ENCODE data around the gene RHEX. TPM values are rescaled to one million over a fixed set of nuclear protein-coding genes. Genes with fewer than 3 reads are reported as not detected.

The RHEX gene
- total RNA-seq, 1 donor from 2014 or later = not detected

- intact Hi-C loops (cut with micrococcal nuclease) = loop anchor here (1.0 to 5.0 kb wide), 6 partner anchors 21 to 239 kb away; no protein-coding TSS in a partner anchor
Measured at GRCh38 chr1:206030191-206030590, 22.8 kb upstream of the RHEX start.

GRCh38 chr1:206030714-206031113 is 22.3 kb upstream of the RHEX start:
- intact Hi-C loops (cut with micrococcal nuclease) = loop anchor here (1.0 to 5.0 kb wide), 6 partner anchors 20 to 239 kb away; no protein-coding TSS in a partner anchor

- intact Hi-C loops (cut with micrococcal nuclease) = loop anchor here (5.0 kb wide), 1 partner anchor 50 kb away; no protein-coding TSS in a partner anchor
Measured at GRCh38 chr1:206032380-206033140, 20.4 kb upstream of the RHEX start.

GRCh38 chr1:206035027-206035426 is 17.9 kb upstream of the RHEX start:
- intact Hi-C loops (cut with micrococcal nuclease) = no loop called here

- intact Hi-C loops (cut with micrococcal nuclease) = no loop called here
Measured at GRCh38 chr1:206036663-206037455, 16.1 kb upstream of the RHEX start.

GRCh38 chr1:206037581-206037980 is 15.4 kb upstream of the RHEX start:
- intact Hi-C loops (cut with micrococcal nuclease) = no loop called here

- intact Hi-C loops (cut with micrococcal nuclease) = no loop called here
Measured at GRCh38 chr1:206039046-206039973, 13.7 kb upstream of the RHEX start.

- intact Hi-C loops (cut with micrococcal nuclease) = no loop called here
Measured at GRCh38 chr1:206040328-206040727, 12.6 kb upstream of the RHEX start.

GRCh38 chr1:206041640-206042039 is 11.3 kb upstream of the RHEX start:
- intact Hi-C loops (cut with micrococcal nuclease) = no loop called here

- intact Hi-C loops (cut with micrococcal nuclease) = no loop called here
Measured at GRCh38 chr1:206047271-206047670, 5.7 kb upstream of the RHEX start.

GRCh38 chr1:206048582-206048981 is 4.4 kb upstream of the RHEX start:
- intact Hi-C loops (cut with micrococcal nuclease) = no loop called here

- intact Hi-C loops (cut with micrococcal nuclease) = no loop called here
Measured at GRCh38 chr1:206049293-206049692, 3.7 kb upstream of the RHEX start.

- intact Hi-C loops (cut with micrococcal nuclease) = loop anchor here (1.0 to 10.0 kb wide), 5 partner anchors 19 to 755 kb away; partner anchors contain the start of genes ELK4 and RAB29
Measured at GRCh38 chr1:206049919-206050600, 2.9 kb upstream of the RHEX start.

GRCh38 chr1:206050655-206051235 is 2.2 kb upstream of the RHEX start:
- intact Hi-C loops (cut with micrococcal nuclease) = loop anchor here (1.0 to 10.0 kb wide), 5 partner anchors 20 to 754 kb away; partner anchors contain the start of genes ELK4 and RAB29

GRCh38 chr1:206052231-206052865 is 625 bp upstream of the RHEX start:
- intact Hi-C loops (cut with micrococcal nuclease) = loop anchor here (5.0 to 10.0 kb wide), 3 partner anchors 420 to 752 kb away; partner anchors contain the start of gene ELK4

GRCh38 chr1:206053616-206054015 is 643 bp downstream of the RHEX start:
- intact Hi-C loops (cut with micrococcal nuclease) = loop anchor here (5.0 to 10.0 kb wide), 3 partner anchors 421 to 751 kb away; partner anchors contain the start of gene ELK4

- intact Hi-C loops (cut with micrococcal nuclease) = loop anchor here (10.0 kb wide), 2 partner anchors 530 to 750 kb away; no protein-coding TSS in a partner anchor
Measured at GRCh38 chr1:206055069-206055625, 2.2 kb downstream of the RHEX start.

GRCh38 chr1:206055639-206056323 is 2.8 kb downstream of the RHEX start:
- intact Hi-C loops (cut with micrococcal nuclease) = loop anchor here (10.0 kb wide), 2 partner anchors 529 to 749 kb away; no protein-coding TSS in a partner anchor
